Gastrocnemius medialis (tissue), 4 donors: ENCODE data around the gene KATNB1. TPM values are rescaled to one million over a fixed set of nuclear protein-coding genes. Genes with fewer than 3 reads are reported as not detected.

Experiments used
- ATAC-seq, 2 donors: fragments of 150-250 bp; one replicate each; pipeline ENCODE4 v1.9.1; 2016
- DNase-seq, 2 donors: peaks; one replicate each; pipeline ENCODE4 v3.0.0-alpha.2; 2019
- H3K27ac ChIP-seq, 4 donors: fragments of 200-600 bp; sonication (generic); 1 replicate in 1 of 4; 2 replicates in 3 of 4; pipeline ENCODE4 v1.5.1; 2016 to 2018; ENCODE audit warnings: mild to moderate bottlenecking in 2 of 4, moderate library complexity in 1 of 4
- H3K27me3 ChIP-seq, 3 donors: fragments of 200-600 bp; sonication (generic) in 2 of 3; 1 replicate in 1 of 3; 2 replicates in 2 of 3; pipeline versions ENCODE4 v1.5.1 to v1.6.0; 2016 to 2019; ENCODE audit warnings: mild to moderate bottlenecking in 1 of 3, moderate library complexity in 1 of 3
- H3K36me3 ChIP-seq, 2 donors: fragments of 200-600 bp; sonication (generic) in 1 of 2; one replicate each; pipeline ENCODE4 v1.5.1; 2017 to 2018
- H3K4me1 ChIP-seq, 2 donors: fragments of 200-600 bp; sonication (generic) in 1 of 2; one replicate each; pipeline ENCODE4 v1.5.1; 2016 to 2017; ENCODE audit warnings: mild to moderate bottlenecking in 2 of 2
- H3K4me3 ChIP-seq, 4 donors: fragments of 200-600 bp; sonication (generic) in 3 of 4; 1 replicate in 1 of 4; 2 replicates in 3 of 4; pipeline ENCODE4 v1.5.1; 2016 to 2019; ENCODE audit warnings: mild to moderate bottlenecking in 2 of 4
- H3K9me3 ChIP-seq, 3 donors: fragments of 200-600 bp; sonication (generic) in 2 of 3; 1 replicate in 1 of 3; 2 replicates in 2 of 3; pipeline ENCODE4 v1.5.1; 2016 to 2019
- POLR2A ChIP-seq, 2 donors: fragments of 450-650 bp; IDR thresholded peaks; one replicate each; pipeline ENCODE4 v1.6.1; 2017; ENCODE audit warnings: antibody characterized with exemption in 2 of 2, mild to moderate bottlenecking in 2 of 2, moderate library complexity in 2 of 2
- in situ Hi-C, 4 donors: fragments of 200-750 bp; cut with MboI; loops; one replicate each; pipeline versions ENCODE4 v1.15.0 to v1.8.0; 2017; ENCODE audit warnings: low sequenced_read_pairs in 4 of 4
- intact Hi-C: fragments of 100-400 bp; cut with DNase I; formaldehyde crosslinking; loops from one replicate; pipeline ENCODE4 v1.15.1; 2023; ENCODE audit warnings: low total_unique reads
- total RNA-seq, 4 donors: library from RNA; depleted of rRNA; stranded (reverse); fragments of >200 nt; gene quantifications; one replicate each; pipeline versions ENCODE4 v1.1.0 to v1.2.3, GENCODE V29; 2016
- TF ChIP-seq, protein P1 (sequence below), 5 experiments: fragments of 450-650 bp in 3 of 5; fragments of 200-600 bp in 2 of 5; sonication (generic) in 2 of 5; IDR thresholded peaks in 4 of 5; conservative IDR thresholded peaks in 1 of 5; 1 replicate in 4 of 5; 2 replicates in 1 of 5; pipeline ENCODE4 v1.5.1; 2016 to 2019; ENCODE audit warnings: antibody characterized with exemption in 5 of 5, mild to moderate bottlenecking in 3 of 5, moderate library complexity in 3 of 5

Gene KATNB1
- total RNA-seq, 4 donors from 2014 or later: 10.7 to 18.0 (median 14.2) TPM

DNA sequence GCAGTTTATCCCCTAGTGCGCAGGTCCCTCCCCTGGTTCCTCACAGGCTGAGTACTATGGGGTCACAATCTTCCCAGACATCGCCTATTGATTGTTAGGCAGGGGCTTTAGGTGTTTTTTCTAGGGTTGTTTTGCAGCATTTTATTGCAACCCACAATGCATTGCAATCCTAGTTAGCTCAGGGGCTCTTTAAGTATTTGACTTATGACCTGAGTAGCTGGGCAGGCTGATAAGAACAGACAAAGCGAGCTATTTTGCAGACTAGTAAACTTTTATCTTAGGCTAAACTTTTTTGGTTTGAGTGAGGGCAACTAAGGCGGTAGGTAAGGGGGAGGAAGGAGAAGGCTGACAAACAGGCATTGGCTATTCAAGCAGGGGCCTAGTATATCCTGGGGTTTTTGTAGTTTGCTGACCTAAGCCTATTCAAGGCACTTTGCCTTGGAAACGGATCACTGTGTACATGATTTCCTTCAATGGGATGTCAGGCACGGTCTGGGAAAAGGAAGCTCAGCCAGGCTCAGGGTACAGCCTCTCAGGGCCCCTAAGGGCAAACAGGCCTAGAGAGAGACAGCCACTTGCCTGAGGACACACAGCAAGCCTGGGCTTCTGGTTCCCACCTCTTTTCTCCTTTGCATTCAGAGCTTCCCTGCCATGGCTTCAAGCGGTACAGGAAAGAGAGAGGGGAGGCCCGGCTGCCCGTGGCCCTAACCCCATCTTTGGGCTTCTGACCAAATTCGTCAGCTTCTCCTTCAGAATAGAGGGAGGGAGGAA lies 34.6 kb upstream of the KATNB1 start:
- Histone ChIP-seq H3K27me3 (no peaks in the 10 kb centered on the region), H3K9me3 (no peaks in the 10 kb centered on the region), H3K27ac (no peak overlapping the region), H3K36me3 (no peaks in the 10 kb centered on the region), H3K4me1 (no peaks in the 10 kb centered on the region), H3K4me3 (no peak overlapping the region)
- in situ Hi-C loops (no loop called here), intact Hi-C loops (no loop called here)
- no peak for ATAC-seq
- TF ChIP-seq POLR2A (IDR thresholded peaks at IDR 0.05): no peak
- TF ChIP-seq, protein P1, sequence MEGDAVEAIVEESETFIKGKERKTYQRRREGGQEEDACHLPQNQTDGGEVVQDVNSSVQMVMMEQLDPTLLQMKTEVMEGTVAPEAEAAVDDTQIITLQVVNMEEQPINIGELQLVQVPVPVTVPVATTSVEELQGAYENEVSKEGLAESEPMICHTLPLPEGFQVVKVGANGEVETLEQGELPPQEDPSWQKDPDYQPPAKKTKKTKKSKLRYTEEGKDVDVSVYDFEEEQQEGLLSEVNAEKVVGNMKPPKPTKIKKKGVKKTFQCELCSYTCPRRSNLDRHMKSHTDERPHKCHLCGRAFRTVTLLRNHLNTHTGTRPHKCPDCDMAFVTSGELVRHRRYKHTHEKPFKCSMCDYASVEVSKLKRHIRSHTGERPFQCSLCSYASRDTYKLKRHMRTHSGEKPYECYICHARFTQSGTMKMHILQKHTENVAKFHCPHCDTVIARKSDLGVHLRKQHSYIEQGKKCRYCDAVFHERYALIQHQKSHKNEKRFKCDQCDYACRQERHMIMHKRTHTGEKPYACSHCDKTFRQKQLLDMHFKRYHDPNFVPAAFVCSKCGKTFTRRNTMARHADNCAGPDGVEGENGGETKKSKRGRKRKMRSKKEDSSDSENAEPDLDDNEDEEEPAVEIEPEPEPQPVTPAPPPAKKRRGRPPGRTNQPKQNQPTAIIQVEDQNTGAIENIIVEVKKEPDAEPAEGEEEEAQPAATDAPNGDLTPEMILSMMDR (IDR thresholded peaks at IDR 0.05 in 4 of 5, conservative IDR thresholded peaks at IDR 0.05 in 1 of 5): no peak
- no peak for DNase-seq

DNA sequence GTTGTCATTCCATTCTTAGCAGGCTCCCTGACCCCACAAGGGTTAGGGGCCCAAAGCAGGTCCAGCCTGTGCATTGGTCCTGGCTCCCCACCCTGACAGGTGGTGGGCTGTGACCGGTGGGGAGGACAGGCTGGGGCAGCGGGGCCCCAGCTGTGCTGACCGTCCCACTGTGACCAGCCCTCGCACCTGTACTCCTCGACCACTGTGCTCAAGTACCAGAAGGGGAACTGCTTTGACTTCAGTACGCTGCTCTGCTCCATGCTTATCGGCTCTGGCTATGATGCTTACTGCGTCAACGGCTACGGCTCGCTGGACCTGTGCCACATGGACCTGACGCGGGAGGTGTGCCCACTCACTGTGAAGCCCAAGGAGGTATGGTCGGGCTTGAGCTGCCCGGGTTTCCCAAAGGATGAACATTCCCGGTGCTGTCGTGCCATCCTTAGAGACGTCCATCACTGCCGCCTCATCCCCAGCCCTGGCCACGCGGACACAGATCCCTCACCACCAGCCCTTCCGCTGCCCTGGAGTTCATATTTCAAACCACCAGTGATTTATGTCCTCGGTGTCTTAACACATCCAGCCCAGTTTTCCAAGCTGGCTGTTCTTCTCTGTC lies 33.7 kb upstream of the KATNB1 start:
- Histone ChIP-seq H3K27me3 (no peaks in the 10 kb centered on the region), H3K4me1 (no peaks in the 10 kb centered on the region), H3K27ac (no peak overlapping the region), H3K36me3 (no peaks in the 10 kb centered on the region), H3K4me3 (no peak overlapping the region), H3K9me3 (no peaks in the 10 kb centered on the region)
- peak; percentile 53 to 60 for ATAC-seq
- intact Hi-C loops: no loop called here
- no peak for TF ChIP-seq POLR2A (IDR thresholded peaks at IDR 0.05)
- TF ChIP-seq, protein P1 (IDR thresholded peaks at IDR 0.05 in 4 of 5, conservative IDR thresholded peaks at IDR 0.05 in 1 of 5): no peak
- DNase-seq: no peak
- in situ Hi-C loops: no loop called here

DNA sequence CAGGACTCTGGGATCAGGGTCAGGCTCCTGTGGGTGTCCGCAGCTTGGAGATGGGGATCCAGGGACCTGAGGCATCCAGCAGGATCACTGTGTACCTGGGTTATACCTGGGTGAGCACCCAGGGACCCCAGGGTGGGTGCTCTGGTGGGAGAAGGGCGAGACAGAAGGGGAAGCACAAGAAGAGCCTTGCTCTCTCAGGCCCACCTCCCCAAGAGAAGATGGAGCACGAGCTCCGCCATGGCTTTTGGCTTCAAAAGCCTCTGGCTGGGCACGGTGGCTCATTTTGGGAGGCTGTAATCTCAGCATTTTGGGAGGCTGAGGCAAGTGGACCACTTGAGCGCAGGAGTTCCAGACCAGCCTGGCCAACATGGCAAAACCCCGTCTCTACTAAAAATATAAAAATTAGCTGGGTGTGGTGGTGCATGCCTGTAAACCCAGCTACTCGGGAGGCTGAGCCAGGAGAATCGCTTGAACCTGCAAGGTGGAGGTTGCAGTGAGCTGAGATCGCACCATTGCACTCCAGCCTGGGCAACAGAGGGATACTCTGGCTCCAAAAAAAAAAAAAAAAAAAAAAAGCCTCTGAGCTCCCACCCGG lies 32.1 kb upstream of the KATNB1 start:
- ATAC-seq (no peak), DNase-seq (no peak)
- in situ Hi-C loops: no loop called here
- Histone ChIP-seq H3K4me1 (no peaks in the 10 kb centered on the region), H3K9me3 (no peaks in the 10 kb centered on the region), H3K27ac (no peak overlapping the region), H3K36me3 (no peaks in the 10 kb centered on the region), H3K4me3 (no peak overlapping the region), H3K27me3 (no peaks in the 10 kb centered on the region)
- no peak for TF ChIP-seq POLR2A (IDR thresholded peaks at IDR 0.05)
- TF ChIP-seq, protein P1 (IDR thresholded peaks at IDR 0.05 in 4 of 5, conservative IDR thresholded peaks at IDR 0.05 in 1 of 5): no peak
- intact Hi-C loops: no loop called here

DNA sequence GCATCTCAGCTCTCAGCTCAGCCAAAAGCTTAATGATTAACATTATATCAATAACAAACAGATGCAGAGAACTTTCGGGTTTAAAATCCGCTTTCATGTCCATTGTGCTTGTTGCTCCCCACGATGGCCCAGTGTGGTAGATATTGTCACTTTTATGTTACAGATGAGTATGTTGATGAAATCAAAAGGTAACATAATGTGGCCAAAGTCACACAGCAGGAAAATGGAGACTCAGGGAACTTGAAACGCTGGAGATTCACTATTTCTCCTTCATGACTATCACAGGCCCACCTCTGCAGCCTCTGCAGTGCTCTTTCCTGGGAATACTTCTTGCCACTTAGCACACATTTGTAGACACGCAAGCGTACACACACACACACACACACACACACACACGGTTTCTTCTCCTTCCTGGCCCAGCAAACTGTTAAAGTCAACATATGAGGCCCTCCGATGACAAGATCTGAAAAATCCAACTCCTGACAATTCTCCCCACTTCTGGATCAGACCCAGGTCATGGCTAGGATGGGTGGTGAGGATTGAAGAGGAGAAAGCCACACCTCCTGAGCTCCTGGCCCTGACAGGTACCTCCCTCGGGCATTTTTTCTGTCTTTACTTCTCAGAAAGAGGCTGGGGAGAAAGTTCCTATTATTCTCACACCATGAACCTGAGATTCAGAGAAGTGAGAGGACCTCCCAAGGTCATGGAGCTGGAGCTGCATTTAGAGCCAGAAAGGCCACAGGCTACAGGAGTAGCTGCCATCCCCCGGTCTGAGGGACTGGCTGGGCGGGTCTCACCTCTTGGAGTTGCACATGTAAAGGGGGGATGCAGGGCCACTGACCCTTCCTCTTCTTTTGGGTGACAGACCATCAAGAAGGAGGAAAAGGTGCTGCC lies 31.3 kb upstream of the KATNB1 start:
- H3K4me3 ChIP-seq: no peak overlapping the region
- H3K27me3 ChIP-seq: no peaks in the 10 kb centered on the region
- H3K9me3 ChIP-seq: no peaks in the 10 kb centered on the region
- ATAC-seq (no peak), DNase-seq (no peak)
- intact Hi-C loops: no loop called here
- in situ Hi-C loops: no loop called here
- no peak overlapping the region for H3K27ac ChIP-seq
- H3K36me3 ChIP-seq: no peaks in the 10 kb centered on the region
- H3K4me1 ChIP-seq: no peaks in the 10 kb centered on the region
- TF ChIP-seq, protein P1 (IDR thresholded peaks at IDR 0.05 in 4 of 5, conservative IDR thresholded peaks at IDR 0.05 in 1 of 5): no peak
- no peak for TF ChIP-seq POLR2A (IDR thresholded peaks at IDR 0.05)
